DND-41 (cell line): ENCODE measurements around the gene XYLT1.

Experiments
- CTCF ChIP-seq: IDR thresholded peaks from 2 replicates; pipeline ENCODE4 v1.5.1; 2012; ENCODE audit warnings: borderline replicate concordance, low read length, moderate library complexity, mild to moderate bottlenecking; ENCODE audit not compliant: poor library complexity, severe bottlenecking; ENCODE audit errors: extremely low read depth
- EZH2 ChIP-seq: IDR thresholded peaks from 3 replicates; pipeline ENCODE4 v1.6.1; 2012; ENCODE audit warnings: borderline replicate concordance, low read depth, mild to moderate bottlenecking, moderate library complexity, low read length, inconsistent platforms; ENCODE audit not compliant: severe bottlenecking

GRCh38 chr16:17461951-17462729, 8.6 kb downstream of the XYLT1 start:
- TF ChIP-seq CTCF (no peak), EZH2 (no peak)
